Mesenteric fat pad (tissue), 1 donor: Measurements from ENCODE around the gene ZBTB32. TPM values are rescaled to one million over a fixed set of nuclear protein-coding genes. Genes with fewer than 3 reads are reported as not detected.
"Not testable (repeated sequence)": the region's sequence is repeated elsewhere in the genome, so short reads cannot be mapped to it uniquely, and the experiment has no call there.

ENCODE experiments used
- DNase-seq: peaks from one replicate; pipeline ENCODE4 v3.0.0-alpha.2; 2020; ENCODE audit warnings: low spot score
- long read RNA-seq: library from polyadenylated mRNA; unstranded; transcript quantifications from one replicate; pipeline ENCODE4 v2.0.0, GENCODE V29; 2020
- total RNA-seq: library from RNA; stranded (reverse); fragmentation: NEBNext Ultra II Directional; extraction: Animal tissue kit (Norgen Biotek cat#: 25700); gene quantifications from one replicate; pipeline ENCODE4 v1.2.1, GENCODE V29; 2021
- donor health status: DM: yes; HTN: yes; CAD: no.

Gene ZBTB32
- total RNA-seq = not detected
- long read RNA-seq, partial matches to known transcripts = 0 of 4 reads
- long read RNA-seq, other reads (novel, unspliced or antisense) = 4 of 4 reads

- no peak for DNase-seq
Measured at GRCh38 chr19:35704218-35704617, at the start of gene ZBTB32. TSS of gene ZBTB32 (plus strand) at chr19:35704558. CDS start at chr19:35714627, 10,069 bp downstream.

- not testable (repeated sequence) for DNase-seq
Measured at GRCh38 chr19:35654828-35655227, 49.5 kb upstream of the ZBTB32 start.

- DNase-seq = no peak
Measured at GRCh38 chr19:35655600-35655999, 48.8 kb upstream of the ZBTB32 start.

GRCh38 chr19:35656700-35657099 is 47.7 kb upstream of the ZBTB32 start:
- no peak for DNase-seq

GRCh38 chr19:35657904-35658700 is 46.3 kb upstream of the ZBTB32 start:
- DNase-seq = no peak

GRCh38 chr19:35661995-35662340 is 42.4 kb upstream of the ZBTB32 start:
- DNase-seq = no peak

GRCh38 chr19:35663981-35664380 is 40.4 kb upstream of the ZBTB32 start:
- DNase-seq = no peak

- no peak for DNase-seq
Measured at GRCh38 chr19:35665157-35665556, 39.2 kb upstream of the ZBTB32 start.

- no peak for DNase-seq
Measured at GRCh38 chr19:35665604-35666003, 38.8 kb upstream of the ZBTB32 start.

- no peak for DNase-seq
Measured at GRCh38 chr19:35666251-35666913, 38.0 kb upstream of the ZBTB32 start, which contains the start of gene UPK1A. TSS of gene UPK1A (plus strand) at chr19:35666517. CDS start at chr19:35666813, 296 bp downstream.

- no peak for DNase-seq
Measured at GRCh38 chr19:35669566-35669965, 34.8 kb upstream of the ZBTB32 start.

- DNase-seq = no peak
Measured at GRCh38 chr19:35669974-35670373, 34.4 kb upstream of the ZBTB32 start.

- no peak for DNase-seq
Measured at GRCh38 chr19:35670686-35671085, 33.7 kb upstream of the ZBTB32 start.

GRCh38 chr19:35671818-35672217 is 32.5 kb upstream of the ZBTB32 start:
- DNase-seq = no peak

GRCh38 chr19:35673121-35673804 is 31.1 kb upstream of the ZBTB32 start:
- no peak for DNase-seq

- no peak for DNase-seq
Measured at GRCh38 chr19:35675589-35676140, 28.7 kb upstream of the ZBTB32 start.

GRCh38 chr19:35689836-35690235 is 14.5 kb upstream of the ZBTB32 start:
- DNase-seq = no peak

- not testable (repeated sequence) for DNase-seq
Measured at GRCh38 chr19:35691106-35691505, 13.3 kb upstream of the ZBTB32 start.

GRCh38 chr19:35692010-35692409 is 12.3 kb upstream of the ZBTB32 start:
- DNase-seq = no peak

GRCh38 chr19:35693422-35693821 is 10.9 kb upstream of the ZBTB32 start:
- DNase-seq = no peak

- DNase-seq = no peak
Measured at GRCh38 chr19:35693835-35694599, 10.3 kb upstream of the ZBTB32 start.
